Hematopoietic multipotent progenitor cell treated with erythropoietin and hydrocortisone succinate and interleukin-3 and kit ligand, for 15 days (in vitro differentiated cells): ENCODE data around the gene CEP83.
"Not testable (repeated sequence)": the region's sequence is repeated elsewhere in the genome, so short reads cannot be mapped to it uniquely, and the experiment has no call there.

ENCODE experiments used
- DNase-seq: peaks from one replicate; pipeline ENCODE4 v3.0.0-alpha.2; 2015; ENCODE audit warnings: low spot score

Gene CEP83

DNA sequence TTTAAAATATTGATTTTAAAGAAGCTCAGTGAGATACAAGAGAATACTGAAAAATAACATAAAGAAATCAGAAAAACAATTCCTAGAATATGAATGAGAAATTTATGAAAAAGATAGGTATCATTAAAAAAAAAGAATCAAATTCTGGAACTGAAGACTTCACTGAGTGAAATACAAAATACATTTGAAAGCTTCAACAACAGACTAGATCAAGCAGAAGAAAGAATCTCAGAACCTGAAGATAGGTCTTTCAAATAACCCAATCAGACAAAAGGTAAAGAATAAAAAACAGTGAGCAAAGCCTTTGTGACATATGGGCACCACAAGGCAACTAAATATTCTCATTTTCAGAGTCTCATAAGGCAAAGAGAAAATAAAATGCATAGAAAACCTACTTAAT is 29.4 kb downstream of the CEP83 start:
- DNase-seq = no peak

GRCh38 chr12:94429633-94430032 is 30.0 kb downstream of the CEP83 start:
- DNase-seq = no peak

DNA sequence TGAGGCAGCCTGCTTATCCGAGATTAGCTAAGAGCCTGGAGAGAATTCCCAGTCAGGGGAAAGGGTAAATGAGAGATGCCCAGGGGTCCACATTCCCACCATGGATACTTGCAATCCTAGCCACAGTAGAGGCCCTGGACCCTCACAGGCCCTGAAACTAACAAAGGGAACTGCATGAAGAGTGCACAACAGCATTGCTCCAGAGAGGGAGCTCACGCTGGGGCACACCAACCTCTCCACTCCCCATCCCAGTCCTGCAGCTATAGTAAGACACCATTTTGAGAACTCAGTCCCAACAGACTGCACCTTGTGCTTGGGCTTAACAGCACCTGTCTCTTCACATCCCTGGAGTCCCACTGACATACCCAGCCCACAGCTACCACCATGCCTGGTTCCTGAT is 30.5 kb downstream of the CEP83 start:
- no peak for DNase-seq

- no peak for DNase-seq
Observed at GRCh38 chr12:94427501-94428381, 31.9 kb downstream of the CEP83 start.

GRCh38 chr12:94426049-94426448 is 33.6 kb downstream of the CEP83 start:
- DNase-seq = no peak

DNA sequence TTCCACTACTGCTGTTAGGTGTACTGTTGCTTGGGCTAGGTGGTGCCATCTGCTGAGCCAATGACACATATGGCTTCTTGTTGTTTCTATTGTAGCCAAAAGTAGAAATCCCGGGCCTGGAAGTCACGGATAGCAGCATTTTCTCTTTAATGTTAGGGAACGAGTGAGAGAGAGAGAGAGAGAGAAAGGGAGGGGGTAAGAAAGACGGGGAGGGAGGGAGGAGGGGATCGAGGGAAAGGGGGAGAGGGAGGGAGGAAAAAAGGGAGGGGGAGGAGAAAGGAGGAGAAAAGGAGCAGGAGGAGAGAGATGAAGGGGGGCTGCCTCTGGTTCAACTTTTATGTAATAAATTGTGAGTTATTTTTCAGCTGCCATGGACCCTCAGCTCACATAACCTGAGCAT is 34.8 kb downstream of the CEP83 start:
- not testable (repeated sequence) for DNase-seq

DNA sequence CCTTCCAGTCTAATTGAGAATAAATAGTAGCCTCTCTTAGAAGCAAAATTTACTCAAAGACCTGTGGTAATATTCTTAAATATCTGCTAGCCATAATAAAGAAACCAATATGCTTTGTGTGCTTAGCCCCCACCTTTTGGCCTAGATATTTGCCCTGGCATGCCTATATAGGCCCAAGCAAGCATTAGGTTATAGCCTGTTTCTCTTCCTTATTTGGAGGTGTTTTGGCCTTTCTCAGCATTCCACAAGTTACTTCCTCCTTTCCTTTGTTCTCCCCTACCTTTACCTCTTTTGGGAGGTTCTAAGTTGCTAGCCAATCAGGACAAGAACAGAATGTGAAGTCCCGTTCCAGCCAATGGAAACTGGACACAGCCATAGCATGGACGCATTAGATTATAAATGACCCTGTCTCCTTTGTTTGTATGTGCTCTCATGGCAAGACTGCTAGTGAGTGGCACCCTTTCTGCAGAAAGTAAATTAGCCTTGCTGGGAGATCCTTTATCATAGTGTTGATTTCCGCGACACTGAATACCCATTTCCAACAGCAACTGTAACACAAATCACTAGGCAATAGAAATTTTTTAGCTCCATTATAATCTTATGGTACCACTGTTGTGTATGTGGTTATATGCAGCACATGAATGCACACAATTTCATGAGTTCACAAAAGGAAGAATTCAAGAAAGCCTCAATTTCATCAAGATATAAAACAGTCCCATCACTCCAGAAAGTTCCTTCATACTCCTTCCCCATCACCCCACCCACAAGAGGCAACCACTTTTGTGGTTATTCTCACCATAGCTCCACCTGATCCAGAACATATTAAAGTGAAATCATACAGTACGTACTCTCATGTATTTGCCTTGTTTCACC is 37.6 kb downstream of the CEP83 start:
- DNase-seq = no peak

GRCh38 chr12:94418517-94418916 is 41.1 kb downstream of the CEP83 start:
- no peak for DNase-seq

DNA sequence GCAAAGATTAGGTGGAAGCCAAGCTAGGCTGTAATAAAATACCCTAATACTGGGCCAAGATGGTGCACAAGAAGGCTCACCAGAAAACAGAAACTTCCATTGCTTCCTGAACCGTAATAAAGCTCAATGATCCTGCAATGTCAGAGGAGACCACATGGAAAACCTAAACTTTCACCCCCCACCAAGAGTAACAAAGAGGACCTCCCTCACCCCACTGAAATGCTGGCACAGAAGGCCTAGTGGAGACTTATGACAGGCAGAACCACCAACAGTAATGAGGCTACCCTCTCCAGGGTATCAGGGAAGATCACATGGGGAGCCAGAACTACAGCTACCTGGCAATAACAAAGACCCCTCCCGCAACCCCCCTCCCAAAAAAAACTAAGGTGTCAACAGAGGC is 43.1 kb downstream of the CEP83 start:
- DNase-seq = no peak

GRCh38 chr12:94415066-94415465 is 44.6 kb downstream of the CEP83 start:
- DNase-seq = no peak

DNA sequence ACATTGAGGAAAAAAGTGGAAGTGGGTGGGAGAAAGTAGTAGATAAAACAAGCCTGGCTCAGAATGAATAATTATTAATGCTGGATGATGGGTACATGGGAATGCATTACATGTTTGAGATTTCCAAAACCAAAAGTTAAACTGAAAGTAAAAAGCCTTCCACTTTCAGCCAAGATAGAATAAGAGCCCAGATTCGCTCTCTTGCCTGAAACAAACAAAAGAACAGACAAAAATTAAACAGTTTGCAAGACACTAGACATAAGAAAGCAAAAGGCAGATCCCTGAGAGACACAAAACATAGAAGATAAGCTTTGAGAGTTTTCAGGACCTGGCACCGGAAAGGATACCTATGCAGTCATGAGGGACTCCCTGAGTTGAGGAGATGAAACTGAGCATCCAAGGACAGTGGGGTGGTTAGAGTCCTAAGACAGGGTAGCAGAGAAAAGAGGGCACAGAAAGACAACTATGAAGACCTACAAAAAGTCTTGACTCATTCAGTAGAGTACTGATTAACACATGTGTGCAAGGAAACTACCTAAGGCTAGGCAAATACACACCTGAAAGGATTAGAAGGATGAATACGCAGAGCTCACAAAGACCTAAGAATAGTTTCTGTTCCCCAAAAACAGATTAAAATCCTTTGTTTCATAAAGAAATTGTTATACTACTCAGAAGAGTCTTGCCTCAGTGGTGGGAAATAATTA is 54.1 kb downstream of the CEP83 start:
- DNase-seq = no peak

GRCh38 chr12:94404854-94405253 is 54.8 kb downstream of the CEP83 start:
- no peak for DNase-seq

DNA sequence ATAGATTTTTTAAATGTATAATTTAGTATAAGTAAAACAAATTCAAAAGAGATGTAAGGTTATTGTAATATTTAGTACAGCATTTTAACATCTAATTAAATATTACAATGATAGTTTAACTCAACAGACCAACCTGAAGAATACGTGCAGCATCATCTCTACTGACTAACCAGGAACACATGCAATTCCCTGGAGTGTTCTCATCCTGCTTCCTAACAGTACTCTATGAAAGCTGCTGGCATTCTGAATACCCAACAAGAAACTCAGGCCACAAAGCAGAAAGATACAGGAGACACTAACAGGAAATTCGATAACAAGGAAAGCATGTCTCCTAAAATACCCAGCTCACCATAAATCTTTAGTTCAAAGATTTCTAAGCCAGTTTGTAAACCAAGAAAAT is 58.3 kb downstream of the CEP83 start:
- DNase-seq = no peak

DNA sequence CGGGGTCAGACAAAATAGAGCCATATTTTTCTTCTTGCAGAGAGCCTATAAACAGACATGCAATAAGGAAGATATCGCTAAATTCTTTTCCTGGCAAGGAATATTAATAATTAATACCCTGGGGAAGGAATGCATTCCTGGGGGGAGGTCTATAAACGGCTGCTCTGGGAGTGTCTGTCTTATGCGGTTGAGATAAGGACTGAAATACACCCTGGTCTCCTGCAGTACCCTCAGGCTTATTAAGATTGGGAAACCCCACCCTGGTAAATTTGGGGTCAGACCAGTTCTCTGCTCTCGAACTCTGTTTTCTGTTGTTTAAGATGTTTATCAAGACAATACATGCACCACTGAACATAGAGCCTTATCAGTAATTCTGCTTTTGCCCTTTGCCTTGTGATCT is 61.0 kb downstream of the CEP83 start:
- not testable (repeated sequence) for DNase-seq

- no peak for DNase-seq
Observed at GRCh38 chr12:94397401-94397800, 62.3 kb downstream of the CEP83 start.

- DNase-seq = not testable (repeated sequence)
Observed at GRCh38 chr12:94396014-94396413, 63.7 kb downstream of the CEP83 start.

DNA sequence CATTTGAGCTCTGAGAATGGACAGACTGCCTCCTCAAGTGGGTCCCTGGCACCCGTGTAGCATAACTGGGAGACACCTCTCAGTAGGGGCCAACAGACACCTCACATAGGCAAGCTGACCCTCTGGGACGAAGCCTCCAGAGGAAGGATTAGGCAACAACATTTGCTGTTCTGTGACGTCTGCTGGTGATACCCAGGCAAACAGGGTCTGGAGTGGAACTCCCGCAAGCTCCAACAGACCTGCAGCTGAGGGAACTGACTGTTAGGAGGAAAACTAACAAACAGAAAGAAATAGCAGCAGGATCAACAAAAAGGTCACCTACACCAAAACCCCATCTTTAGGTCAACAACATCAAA is 69.6 kb downstream of the CEP83 start:
- DNase-seq = no peak

DNA sequence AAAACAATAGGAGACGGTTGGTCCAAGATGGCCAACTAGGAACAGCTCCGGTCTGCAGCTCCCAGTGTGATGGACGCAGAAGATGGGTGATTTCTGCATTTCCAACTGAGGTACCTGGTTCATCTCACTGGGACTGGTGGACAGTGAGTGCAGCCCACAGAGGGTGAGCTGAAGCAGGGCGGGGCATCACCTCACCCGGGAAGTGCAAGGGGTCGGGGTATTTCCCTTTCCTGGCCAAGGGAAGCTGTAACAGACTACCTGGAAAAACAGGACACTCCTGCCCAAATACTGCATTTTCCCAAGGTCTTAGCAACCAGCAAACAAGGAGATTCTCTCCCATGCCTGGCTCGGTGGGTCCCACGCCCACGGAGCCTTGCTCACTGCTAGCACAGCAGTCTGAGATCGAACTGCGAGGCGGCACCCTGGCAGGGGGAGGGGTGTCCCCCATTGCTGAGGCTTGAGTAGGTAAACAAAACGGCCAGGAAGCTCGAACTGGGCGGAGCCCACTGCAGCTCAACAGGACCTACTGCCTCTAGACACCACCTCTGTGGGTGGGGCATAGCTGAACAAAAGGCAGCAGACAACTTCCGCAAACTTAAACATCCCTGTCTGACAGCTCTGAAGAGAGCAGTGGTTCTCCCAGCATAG is 70.1 kb downstream of the CEP83 start:
- not testable (repeated sequence) for DNase-seq

DNA sequence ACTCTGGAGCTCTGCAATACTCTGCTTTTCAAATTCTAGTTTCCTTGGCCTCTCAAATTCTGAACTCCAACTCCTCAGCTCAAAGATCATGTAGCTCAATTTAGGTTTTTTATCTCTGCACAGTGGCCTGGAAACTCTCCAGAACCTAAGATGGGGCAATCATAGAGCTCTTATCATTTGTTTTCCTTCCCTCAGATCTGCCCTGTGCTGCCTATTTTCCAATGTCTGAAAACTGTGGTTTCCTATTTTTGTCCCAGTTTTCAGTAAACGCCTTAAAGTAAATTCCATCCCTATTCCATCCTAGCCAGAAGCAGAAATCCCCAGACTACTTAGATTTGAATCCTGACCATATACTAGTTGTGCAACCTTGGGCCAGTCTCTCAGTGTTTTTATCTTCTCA is 73.2 kb downstream of the CEP83 start:
- DNase-seq = no peak

DNA sequence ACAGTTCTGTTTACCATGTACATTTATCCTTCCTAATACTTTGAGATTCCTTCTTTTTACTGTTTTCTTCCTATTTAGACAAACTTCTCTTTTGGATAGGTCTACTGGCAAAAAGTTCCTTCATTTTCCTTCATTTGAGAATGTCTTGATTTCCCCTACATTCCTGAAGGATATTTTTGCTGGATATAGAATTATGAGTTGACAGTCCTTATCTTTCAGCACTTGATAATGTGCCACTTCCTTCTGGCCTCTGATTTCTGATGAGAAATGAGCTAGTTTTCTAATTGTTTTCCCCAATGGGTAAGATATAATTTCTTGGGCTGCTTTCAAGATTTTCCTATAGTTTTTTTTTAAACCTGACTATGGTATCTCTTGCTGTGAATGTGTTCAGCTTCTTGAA is 75.6 kb downstream of the CEP83 start:
- no peak for DNase-seq

- no peak for DNase-seq
Observed at GRCh38 chr12:94380507-94380906, 79.2 kb downstream of the CEP83 start.

- DNase-seq = no peak
Observed at GRCh38 chr12:94379479-94380113, 80.1 kb downstream of the CEP83 start.
